ENCODE results near the gene NMT2.

NMT2 gene

GRCh38 chr10:15072358-15072757 lies 96.1 kb downstream of the NMT2 start:
- H3K27me3 ChIP-seq: no peaks in the 10 kb centered on the region
- no peaks in the 10 kb centered on the region for H3K4me1 ChIP-seq
- no peak for DNase-seq
- no peak overlapping the region for H3K27ac ChIP-seq
- no peaks in the 10 kb centered on the region for H3K36me3 ChIP-seq
- peaks cover 0 to 4% (median 0%) of the 10 kb centered on the region in 3 donors for H3K9me3 ChIP-seq
- intact Hi-C loops (cut with DNase I; ENCODE audit: low total_unique reads): no loop called here
- no peak for TF ChIP-seq CTCF (IDR thresholded peaks at IDR 0.05)
- H3K4me3 ChIP-seq: no peak overlapping the region

GRCh38 chr10:15069230-15069629 lies 99.3 kb downstream of the NMT2 start:
- no peaks in the 10 kb centered on the region for H3K4me1 ChIP-seq
- intact Hi-C loops (cut with DNase I; ENCODE audit: low total_unique reads): no loop called here
- no peak for TF ChIP-seq CTCF (IDR thresholded peaks at IDR 0.05)
- H3K27ac ChIP-seq: no peak overlapping the region
- H3K36me3 ChIP-seq: no peaks in the 10 kb centered on the region
- H3K27me3 ChIP-seq: no peaks in the 10 kb centered on the region
- peaks cover 0 to 11% (median 7%) of the 10 kb centered on the region in 3 donors for H3K9me3 ChIP-seq
- H3K4me3 ChIP-seq: no peak overlapping the region
- DNase-seq: no peak

GRCh38 chr10:15068802-15069201 lies 99.7 kb downstream of the NMT2 start:
- H3K36me3 ChIP-seq: no peaks in the 10 kb centered on the region
- H3K4me1 ChIP-seq: no peaks in the 10 kb centered on the region
- DNase-seq: no peak
- no peak overlapping the region for H3K4me3 ChIP-seq
- TF ChIP-seq CTCF (IDR thresholded peaks at IDR 0.05): no peak
- H3K9me3 ChIP-seq: peaks cover 0 to 11% (median 7%) of the 10 kb centered on the region in 3 donors
- H3K27me3 ChIP-seq: no peaks in the 10 kb centered on the region
- intact Hi-C loops (cut with DNase I; ENCODE audit: low total_unique reads): no loop called here
- H3K27ac ChIP-seq: no peak overlapping the region

GRCh38 chr10:15067154-15067553 lies 101.3 kb downstream of the NMT2 start:
- no peaks in the 10 kb centered on the region for H3K36me3 ChIP-seq
- no peak overlapping the region for H3K4me3 ChIP-seq
- no peak for DNase-seq
- no peaks in the 10 kb centered on the region for H3K4me1 ChIP-seq
- H3K27me3 ChIP-seq: no peaks in the 10 kb centered on the region
- intact Hi-C loops (cut with DNase I; ENCODE audit: low total_unique reads): no loop called here
- H3K27ac ChIP-seq: no peak overlapping the region
- TF ChIP-seq CTCF (IDR thresholded peaks at IDR 0.05): no peak
- peaks cover 0 to 11% (median 7%) of the 10 kb centered on the region in 3 donors for H3K9me3 ChIP-seq

- Histone ChIP-seq H3K9me3 (peaks cover 0 to 16% (median 10%) of the 10 kb centered on the region in 3 donors), H3K27ac (no peak overlapping the region), H3K4me1 (no peaks in the 10 kb centered on the region), H3K27me3 (no peaks in the 10 kb centered on the region), H3K4me3 (no peak overlapping the region), H3K36me3 (no peaks in the 10 kb centered on the region)
- no peak for DNase-seq
- TF ChIP-seq CTCF (IDR thresholded peaks at IDR 0.05): no peak
- intact Hi-C loops (cut with DNase I; ENCODE audit: low total_unique reads): no loop called here
These were observed 107.9 kb downstream of the NMT2 start for GRCh38 chr10:15060638-15061037.

- TF ChIP-seq CTCF (IDR thresholded peaks at IDR 0.05): no peak
- no peak overlapping the region for H3K27ac ChIP-seq
- intact Hi-C loops (cut with DNase I; ENCODE audit: low total_unique reads): no loop called here
- H3K4me1 ChIP-seq: no peaks in the 10 kb centered on the region
- peaks cover 0 to 13% (median 8%) of the 10 kb centered on the region in 3 donors for H3K9me3 ChIP-seq
- no peaks in the 10 kb centered on the region for H3K27me3 ChIP-seq
- H3K36me3 ChIP-seq: no peaks in the 10 kb centered on the region
- H3K4me3 ChIP-seq: no peak overlapping the region
- DNase-seq: no peak
These were observed 108.6 kb downstream of the NMT2 start for GRCh38 chr10:15059914-15060313.
